ENCODE results near the gene GALNT18. TPM values are rescaled to one million over a fixed set of nuclear protein-coding genes. Genes with fewer than 3 reads are reported as not detected.

The GALNT18 gene
- total RNA-seq, 1 experiment from 2014 or later = 9.2 TPM

- Mint-ChIP-seq H3K9me3 (ENCODE audit: low read depth, unreplicated experiment) (no peaks in the 10 kb centered on the region), H3K36me3 (ENCODE audit: insufficient read depth, unreplicated experiment) (no peaks in the 10 kb centered on the region), H3K27ac (ENCODE audit: unreplicated experiment) (no peak overlapping the region), H3K27me3 (ENCODE audit: unreplicated experiment) (peaks cover 32% of the 10 kb centered on the region), H3K4me1 (ENCODE audit: low read depth, unreplicated experiment) (peaks cover 24% of the 10 kb centered on the region), H3K4me3 (ENCODE audit: low read depth, unreplicated experiment) (no peak overlapping the region)
- no TSS peak for BruUV-seq (replicated peaks)
- intact Hi-C loops (cut with micrococcal nuclease; ENCODE audit: unreplicated experiment) = no loop called here
- DNase-seq = no peak
- CTCF ChIA-PET = no interaction called here
- TF ChIP-seq CTCF (IDR thresholded peaks at IDR 0.05; ENCODE audit: unreplicated experiment) = no peak
Measured at GRCh38 chr11:11263238-11264005, 358.4 kb downstream of the GALNT18 start.

GRCh38 chr11:11262171-11262920 is 359.5 kb downstream of the GALNT18 start:
- Mint-ChIP-seq H3K27me3 (ENCODE audit: unreplicated experiment) (peaks cover 36% of the 10 kb centered on the region), H3K27ac (ENCODE audit: unreplicated experiment) (no peak overlapping the region), H3K4me1 (ENCODE audit: low read depth, unreplicated experiment) (peaks cover 22% of the 10 kb centered on the region), H3K9me3 (ENCODE audit: low read depth, unreplicated experiment) (no peaks in the 10 kb centered on the region), H3K4me3 (ENCODE audit: low read depth, unreplicated experiment) (no peak overlapping the region), H3K36me3 (ENCODE audit: insufficient read depth, unreplicated experiment) (no peaks in the 10 kb centered on the region)
- no TSS peak for BruUV-seq (replicated peaks)
- no peak for TF ChIP-seq CTCF (IDR thresholded peaks at IDR 0.05; ENCODE audit: unreplicated experiment)
- CTCF ChIA-PET = no interaction called here
- no peak for DNase-seq
- intact Hi-C loops (cut with micrococcal nuclease; ENCODE audit: unreplicated experiment) = no loop called here

- H3K9me3 Mint-ChIP-seq (ENCODE audit: low read depth, unreplicated experiment) = no peaks in the 10 kb centered on the region
- no TSS peak for BruUV-seq (replicated peaks)
- H3K4me3 Mint-ChIP-seq (ENCODE audit: low read depth, unreplicated experiment) = no peak overlapping the region
- H3K36me3 Mint-ChIP-seq (ENCODE audit: insufficient read depth, unreplicated experiment) = no peaks in the 10 kb centered on the region
- no peak for TF ChIP-seq CTCF (IDR thresholded peaks at IDR 0.05; ENCODE audit: unreplicated experiment)
- H3K27ac Mint-ChIP-seq (ENCODE audit: unreplicated experiment) = no peak overlapping the region
- CTCF ChIA-PET = no interaction called here
- H3K27me3 Mint-ChIP-seq (ENCODE audit: unreplicated experiment) = peaks cover 43% of the 10 kb centered on the region
- no peak for DNase-seq
- intact Hi-C loops (cut with micrococcal nuclease; ENCODE audit: unreplicated experiment) = no loop called here
- H3K4me1 Mint-ChIP-seq (ENCODE audit: low read depth, unreplicated experiment) = peaks cover 19% of the 10 kb centered on the region
Measured at GRCh38 chr11:11261629-11262028, 360.2 kb downstream of the GALNT18 start.

GRCh38 chr11:11260903-11261302 is 360.9 kb downstream of the GALNT18 start:
- intact Hi-C loops (cut with micrococcal nuclease; ENCODE audit: unreplicated experiment) = no loop called here
- no peaks in the 10 kb centered on the region for H3K36me3 Mint-ChIP-seq (ENCODE audit: insufficient read depth, unreplicated experiment)
- no peak for TF ChIP-seq CTCF (IDR thresholded peaks at IDR 0.05; ENCODE audit: unreplicated experiment)
- no TSS peak for BruUV-seq (replicated peaks)
- peaks cover 15% of the 10 kb centered on the region for H3K4me1 Mint-ChIP-seq (ENCODE audit: low read depth, unreplicated experiment)
- no peak for DNase-seq
- H3K9me3 Mint-ChIP-seq (ENCODE audit: low read depth, unreplicated experiment) = no peaks in the 10 kb centered on the region
- H3K27me3 Mint-ChIP-seq (ENCODE audit: unreplicated experiment) = peaks cover 45% of the 10 kb centered on the region
- CTCF ChIA-PET = no interaction called here
- H3K4me3 Mint-ChIP-seq (ENCODE audit: low read depth, unreplicated experiment) = no peak overlapping the region
- no peak overlapping the region for H3K27ac Mint-ChIP-seq (ENCODE audit: unreplicated experiment)

Measured in Calu3 (cell line).